Measurements from ENCODE around the gene HEG1. TPM values are rescaled to one million over a fixed set of nuclear protein-coding genes. Genes with fewer than 3 reads are reported as not detected.

The HEG1 gene
- total RNA-seq, 2 experiments from 2014 or later, result 24.5 to 25.8 TPM

GRCh38 chr3:124935794-124936542, 119.8 kb downstream of the HEG1 start:
- Mint-ChIP-seq H3K27me3 (peaks cover 11% of the 10 kb centered on the region), H3K4me3 (no peak overlapping the region), H3K9me3 (no peaks in the 10 kb centered on the region), H3K36me3 (ENCODE audit: low read depth) (no peaks in the 10 kb centered on the region), H3K27ac (no peak overlapping the region), H3K4me1 (ENCODE audit: low read depth) (no peaks in the 10 kb centered on the region)
- TF ChIP-seq, protein P1, sequence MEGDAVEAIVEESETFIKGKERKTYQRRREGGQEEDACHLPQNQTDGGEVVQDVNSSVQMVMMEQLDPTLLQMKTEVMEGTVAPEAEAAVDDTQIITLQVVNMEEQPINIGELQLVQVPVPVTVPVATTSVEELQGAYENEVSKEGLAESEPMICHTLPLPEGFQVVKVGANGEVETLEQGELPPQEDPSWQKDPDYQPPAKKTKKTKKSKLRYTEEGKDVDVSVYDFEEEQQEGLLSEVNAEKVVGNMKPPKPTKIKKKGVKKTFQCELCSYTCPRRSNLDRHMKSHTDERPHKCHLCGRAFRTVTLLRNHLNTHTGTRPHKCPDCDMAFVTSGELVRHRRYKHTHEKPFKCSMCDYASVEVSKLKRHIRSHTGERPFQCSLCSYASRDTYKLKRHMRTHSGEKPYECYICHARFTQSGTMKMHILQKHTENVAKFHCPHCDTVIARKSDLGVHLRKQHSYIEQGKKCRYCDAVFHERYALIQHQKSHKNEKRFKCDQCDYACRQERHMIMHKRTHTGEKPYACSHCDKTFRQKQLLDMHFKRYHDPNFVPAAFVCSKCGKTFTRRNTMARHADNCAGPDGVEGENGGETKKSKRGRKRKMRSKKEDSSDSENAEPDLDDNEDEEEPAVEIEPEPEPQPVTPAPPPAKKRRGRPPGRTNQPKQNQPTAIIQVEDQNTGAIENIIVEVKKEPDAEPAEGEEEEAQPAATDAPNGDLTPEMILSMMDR (IDR thresholded peaks at IDR 0.05), result no peak
- no peak for ATAC-seq
- intact Hi-C loops (cut with micrococcal nuclease), result no loop called here
- CTCF ChIA-PET, result interaction anchor here (1.2 to 2.8 kb wide), 4 partner anchors 8 to 266 kb away, joined by 3 to 6 read pairs (median 4); no protein-coding TSS in a partner anchor
- no peak for DNase-seq
- POLR2A ChIA-PET, result no interaction called here

DNA sequence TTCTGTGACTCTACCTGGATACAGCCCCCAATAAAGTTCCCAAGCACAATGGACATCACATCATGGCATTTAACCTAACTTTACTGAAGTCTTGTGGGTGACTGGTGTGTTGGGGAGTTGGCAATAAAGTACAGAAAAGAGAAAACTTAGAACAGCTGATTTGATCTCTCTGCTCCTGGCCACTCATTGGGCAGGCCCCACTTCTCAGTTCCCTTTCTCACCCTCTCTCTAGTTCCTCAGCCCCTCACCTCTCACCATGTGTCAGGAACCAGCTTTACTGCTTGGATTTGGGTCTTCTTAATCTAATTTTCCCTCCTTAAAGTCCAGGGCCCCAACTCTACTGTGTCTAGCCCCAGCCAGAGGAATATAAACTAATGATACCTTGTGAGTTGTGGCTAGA, 120.5 kb downstream of the HEG1 start:
- TF ChIP-seq, protein P1 (IDR thresholded peaks at IDR 0.05), result no peak
- ChIA-PET CTCF (interaction anchor here (2.8 kb wide), 1 partner anchor 11 kb away, joined by 6 read pairs; no protein-coding TSS in a partner anchor), POLR2A (no interaction called here)
- Mint-ChIP-seq H3K27me3 (peaks cover 11% of the 10 kb centered on the region), H3K36me3 (ENCODE audit: low read depth) (no peaks in the 10 kb centered on the region), H3K4me1 (ENCODE audit: low read depth) (no peaks in the 10 kb centered on the region), H3K27ac (no peak overlapping the region), H3K4me3 (no peak overlapping the region), H3K9me3 (no peaks in the 10 kb centered on the region)
- intact Hi-C loops (cut with micrococcal nuclease), result no loop called here
- ATAC-seq, result no peak
- DNase-seq, result no peak

DNA sequence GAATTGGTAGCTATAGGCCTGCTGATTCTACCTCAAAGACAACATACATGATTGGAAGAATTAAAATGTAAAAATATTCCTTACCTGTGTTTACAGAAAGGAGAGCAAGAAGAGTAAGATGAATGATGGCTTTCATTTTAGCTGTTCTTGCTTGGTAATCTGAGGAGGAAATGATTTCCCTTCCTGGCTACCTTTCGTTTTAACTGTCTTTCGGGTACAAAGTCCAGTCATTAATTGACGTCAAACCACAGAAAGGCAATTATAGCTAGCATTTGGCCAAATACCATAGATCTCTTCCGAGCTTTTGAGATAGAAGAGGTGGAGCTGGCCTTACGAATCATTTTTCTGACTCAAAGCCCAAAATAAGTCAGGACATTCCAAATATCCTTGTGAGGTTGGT, 121.2 kb downstream of the HEG1 start, which contains the start of gene MUC13:
TSS of gene MUC13 (minus strand) at position 175 of the 400 bp plus-strand sequence. CDS start at position 136, 39 bp downstream.
- Mint-ChIP-seq H3K27me3 (peaks cover 13% of the 10 kb centered on the region), H3K4me1 (ENCODE audit: low read depth) (no peaks in the 10 kb centered on the region), H3K36me3 (ENCODE audit: low read depth) (no peaks in the 10 kb centered on the region), H3K27ac (no peak within 1 kb of the TSS), H3K4me3 (no peak within 1 kb of the TSS), H3K9me3 (no peaks in the 10 kb centered on the region)
- POLR2A ChIA-PET, result interaction anchor here (0.5 to 0.6 kb wide), 2 partner anchors 54 to 83 kb away, joined by 3 read pairs; no protein-coding TSS in a partner anchor
- intact Hi-C loops (cut with micrococcal nuclease), result no loop called here
- CTCF ChIA-PET, result interaction anchor here (1.4 kb wide), 1 partner anchor 9 kb away, joined by 5 read pairs; no protein-coding TSS in a partner anchor
- DNase-seq (no peak), ATAC-seq (no peak)
- TF ChIP-seq, protein P1 (IDR thresholded peaks at IDR 0.05), result no peak

DNA sequence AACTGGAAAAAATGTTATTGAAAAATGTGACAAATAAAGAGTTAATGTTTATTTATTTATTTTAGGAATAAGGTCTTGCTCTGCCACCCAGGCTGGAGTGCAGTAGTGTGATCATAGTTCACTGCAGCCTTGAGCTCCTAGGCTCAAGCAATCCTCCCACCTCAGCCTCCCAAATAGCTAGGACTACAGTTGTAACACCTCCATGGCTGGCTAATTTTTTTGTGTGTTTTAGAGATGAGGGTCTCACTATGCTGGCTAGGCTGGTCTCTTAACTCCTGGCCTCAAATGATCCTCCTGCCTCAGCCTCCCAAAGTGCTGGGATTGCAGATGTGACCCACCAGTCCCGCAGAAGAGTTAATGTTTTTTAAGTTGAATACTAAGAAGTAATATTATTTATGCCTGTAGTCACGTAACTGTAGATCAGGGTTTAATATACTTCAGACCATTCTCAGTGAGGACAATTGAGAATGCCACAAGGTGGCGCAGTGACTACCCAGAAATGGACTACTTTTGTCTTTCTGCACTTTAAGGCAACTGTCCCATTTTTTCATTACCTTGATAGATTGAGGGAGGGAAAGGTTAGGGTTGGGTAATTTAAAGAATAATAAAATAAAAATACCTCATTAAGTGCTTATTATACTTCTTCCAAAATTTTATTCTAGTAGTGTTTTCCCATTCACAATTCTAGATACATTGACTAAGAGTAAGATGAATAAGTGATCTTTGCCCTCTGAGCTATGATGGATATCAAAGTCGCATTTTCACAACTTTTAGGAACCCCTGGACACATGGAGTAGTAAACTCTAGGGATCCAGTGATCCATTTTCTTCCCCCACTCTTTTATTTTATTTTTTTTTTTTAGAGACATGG, 127.2 kb downstream of the HEG1 start:
- no peak overlapping the region for H3K27ac Mint-ChIP-seq
- no peak overlapping the region for H3K4me3 Mint-ChIP-seq
- no peaks in the 10 kb centered on the region for H3K36me3 Mint-ChIP-seq (ENCODE audit: low read depth)

More for the DNA sequence above, 127.2 kb downstream of the HEG1 start:
- CTCF ChIA-PET, result interaction anchor here (0.7 to 2.9 kb wide), 12 partner anchors 8 to 657 kb away, joined by 3 to 11 read pairs (median 3); no protein-coding TSS in a partner anchor
- peak; percentile 85 for DNase-seq
- POLR2A ChIA-PET, result no interaction called here
- TF ChIP-seq, protein P1 (IDR thresholded peaks at IDR 0.05), result peak; percentile 77
- peak; percentile 55 for ATAC-seq
- intact Hi-C loops (cut with micrococcal nuclease), result loop anchor here (5.0 to 10.0 kb wide), 2 partner anchors 276 to 509 kb away; no protein-coding TSS in a partner anchor
- peaks cover 16% of the 10 kb centered on the region for H3K27me3 Mint-ChIP-seq
- H3K9me3 Mint-ChIP-seq, result no peaks in the 10 kb centered on the region
- H3K4me1 Mint-ChIP-seq (ENCODE audit: low read depth), result peaks cover 5% of the 10 kb centered on the region
